ENCODE measurements around the gene HBS1L.

DNA sequence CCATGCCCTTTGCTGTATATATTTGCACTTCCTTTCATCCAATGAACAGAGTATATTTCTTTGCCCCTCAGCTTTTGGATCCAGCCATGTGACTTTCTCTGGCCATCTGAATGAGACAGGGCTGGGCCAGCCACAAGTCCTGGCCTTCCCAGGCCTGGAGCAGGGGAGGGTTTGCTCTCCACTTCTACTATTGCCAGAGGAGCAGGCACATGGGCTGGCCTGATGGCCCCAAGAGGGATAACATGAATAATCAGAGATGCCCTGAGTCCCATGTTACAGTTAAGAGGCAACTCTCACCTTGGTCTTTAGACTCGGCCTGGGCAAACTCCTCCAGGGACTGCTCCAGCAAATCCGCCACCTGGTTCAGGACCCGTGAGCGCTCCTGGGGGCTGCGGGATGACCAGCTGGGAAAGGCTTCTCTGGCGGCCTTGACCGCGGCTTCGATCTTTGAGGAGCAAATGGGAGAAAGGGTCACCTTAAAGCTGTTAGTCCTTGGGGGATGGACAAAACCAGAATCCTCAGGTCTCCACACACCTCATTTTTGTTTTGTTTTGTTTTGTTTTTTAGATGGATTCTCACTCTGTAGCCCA lies 111.0 kb downstream of the HBS1L start:
- TF ChIP-seq, protein P1, sequence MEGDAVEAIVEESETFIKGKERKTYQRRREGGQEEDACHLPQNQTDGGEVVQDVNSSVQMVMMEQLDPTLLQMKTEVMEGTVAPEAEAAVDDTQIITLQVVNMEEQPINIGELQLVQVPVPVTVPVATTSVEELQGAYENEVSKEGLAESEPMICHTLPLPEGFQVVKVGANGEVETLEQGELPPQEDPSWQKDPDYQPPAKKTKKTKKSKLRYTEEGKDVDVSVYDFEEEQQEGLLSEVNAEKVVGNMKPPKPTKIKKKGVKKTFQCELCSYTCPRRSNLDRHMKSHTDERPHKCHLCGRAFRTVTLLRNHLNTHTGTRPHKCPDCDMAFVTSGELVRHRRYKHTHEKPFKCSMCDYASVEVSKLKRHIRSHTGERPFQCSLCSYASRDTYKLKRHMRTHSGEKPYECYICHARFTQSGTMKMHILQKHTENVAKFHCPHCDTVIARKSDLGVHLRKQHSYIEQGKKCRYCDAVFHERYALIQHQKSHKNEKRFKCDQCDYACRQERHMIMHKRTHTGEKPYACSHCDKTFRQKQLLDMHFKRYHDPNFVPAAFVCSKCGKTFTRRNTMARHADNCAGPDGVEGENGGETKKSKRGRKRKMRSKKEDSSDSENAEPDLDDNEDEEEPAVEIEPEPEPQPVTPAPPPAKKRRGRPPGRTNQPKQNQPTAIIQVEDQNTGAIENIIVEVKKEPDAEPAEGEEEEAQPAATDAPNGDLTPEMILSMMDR (IDR thresholded peaks at IDR 0.05; ENCODE audit: poor library complexity), result no peak
- no peak for TF ChIP-seq EZH2phosphoT487 (IDR thresholded peaks at IDR 0.05; ENCODE audit: low read depth, severe bottlenecking, unreplicated experiment)
- no peak for TF ChIP-seq EZH2 (IDR thresholded peaks at IDR 0.05; ENCODE audit: borderline replicate concordance)

Measured in hepatocyte (in vitro differentiated cells).